Mucosa of descending colon (tissue), 3 donors: Measurements from ENCODE around the gene BLID. TPM values are rescaled to one million over a fixed set of nuclear protein-coding genes. Genes with fewer than 3 reads are reported as not detected.

Experiments
- ATAC-seq: fragments of 200-7000 bp; cut with Tn5 transposase; one replicate; pipeline ENCODE4 v1.9.1; 2020; ENCODE audit warnings: mild to moderate bottlenecking, moderate library complexity
- DNase-seq, 3 donors: peaks; one replicate each; pipeline ENCODE4 v3.0.0-alpha.2; 2020
- H3K36me3 ChIP-seq: fragments of 200-600 bp; one replicate; pipeline ENCODE4 v1.8.0; 2021; ENCODE audit warnings: low read depth, mild to moderate bottlenecking
- H3K4me1 ChIP-seq: fragments of 200-600 bp; one replicate; pipeline ENCODE4 v1.8.0; 2021; ENCODE audit warnings: low read depth, mild to moderate bottlenecking
- H3K4me3 ChIP-seq: fragments of 200-600 bp; one replicate; pipeline ENCODE4 v1.8.0; 2021; ENCODE audit warnings: mild to moderate bottlenecking
- H3K9me3 ChIP-seq: fragments of 200-600 bp; one replicate; pipeline ENCODE4 v1.8.0; 2021; ENCODE audit warnings: mild to moderate bottlenecking
- intact Hi-C, 2 donors: fragments of 100-400 bp; cut with DNase I in 1 of 2; cut with micrococcal nuclease in 1 of 2; formaldehyde crosslinking; loops; one replicate each; pipeline versions ENCODE4 v1.11.0 to v1.11.1; 2022; cut with DNase I, micrococcal nuclease
- microRNA-seq: library from miRNA; unstranded; fragments of <30 nt; microRNA quantifications from one replicate; pipeline ENCODE4, GENCODE V29; 2019
- total RNA-seq, 3 donors: library from RNA; stranded (reverse); fragmentation: NEBNext Ultra II Directional in 2 of 3; extraction: Animal tissue kit (Norgen Biotek cat#: 25700) in 2 of 3; gene quantifications; one replicate each; pipeline versions ENCODE4 v1.2.1 to v1.2.4, GENCODE V29; 2021 to 2023
- TF ChIP-seq, protein P1 (sequence below): fragments of 200-600 bp; IDR thresholded peaks from one replicate; pipeline ENCODE4 v1.8.0; 2022; ENCODE audit warnings: antibody characterized with exemption, mild to moderate bottlenecking
- donor health status: DM: no; HTN: no; CAD: no; lungs with moderate emphysema.
- donor health status: DM: no; HTN: no; CAD: no.
- donor health status: DM: no; HTN: yes; CAD: no.

BLID gene
- total RNA-seq, 3 donors from 2014 or later, result 0.73 TPM; not detected in 2

DNA sequence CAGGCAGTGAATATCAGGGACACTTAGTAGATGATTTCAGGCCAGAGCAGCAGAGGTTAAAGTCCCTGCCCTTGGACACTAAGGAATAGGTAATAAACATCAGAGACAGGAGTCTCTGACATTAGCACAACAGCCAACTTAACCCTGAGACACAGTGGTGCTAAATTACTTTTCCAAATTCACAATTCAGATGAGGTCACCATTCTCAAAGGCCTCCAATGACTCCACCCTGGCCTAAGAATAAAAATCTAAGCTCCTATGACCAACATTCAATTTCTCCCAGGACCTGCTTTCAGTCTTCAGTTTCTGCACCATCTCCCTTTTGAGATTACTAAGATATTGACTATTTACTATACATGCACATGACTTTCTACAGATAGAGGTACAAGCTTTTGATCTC, 42.0 kb downstream of the BLID start:
- no peaks in the 10 kb centered on the region for H3K36me3 ChIP-seq
- DNase-seq (no peak), ATAC-seq (no peak)
- H3K9me3 ChIP-seq, result no peaks in the 10 kb centered on the region
- TF ChIP-seq, protein P1, sequence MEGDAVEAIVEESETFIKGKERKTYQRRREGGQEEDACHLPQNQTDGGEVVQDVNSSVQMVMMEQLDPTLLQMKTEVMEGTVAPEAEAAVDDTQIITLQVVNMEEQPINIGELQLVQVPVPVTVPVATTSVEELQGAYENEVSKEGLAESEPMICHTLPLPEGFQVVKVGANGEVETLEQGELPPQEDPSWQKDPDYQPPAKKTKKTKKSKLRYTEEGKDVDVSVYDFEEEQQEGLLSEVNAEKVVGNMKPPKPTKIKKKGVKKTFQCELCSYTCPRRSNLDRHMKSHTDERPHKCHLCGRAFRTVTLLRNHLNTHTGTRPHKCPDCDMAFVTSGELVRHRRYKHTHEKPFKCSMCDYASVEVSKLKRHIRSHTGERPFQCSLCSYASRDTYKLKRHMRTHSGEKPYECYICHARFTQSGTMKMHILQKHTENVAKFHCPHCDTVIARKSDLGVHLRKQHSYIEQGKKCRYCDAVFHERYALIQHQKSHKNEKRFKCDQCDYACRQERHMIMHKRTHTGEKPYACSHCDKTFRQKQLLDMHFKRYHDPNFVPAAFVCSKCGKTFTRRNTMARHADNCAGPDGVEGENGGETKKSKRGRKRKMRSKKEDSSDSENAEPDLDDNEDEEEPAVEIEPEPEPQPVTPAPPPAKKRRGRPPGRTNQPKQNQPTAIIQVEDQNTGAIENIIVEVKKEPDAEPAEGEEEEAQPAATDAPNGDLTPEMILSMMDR, result no peak
- intact Hi-C loops, result no loop called here
- H3K4me1 ChIP-seq, result no peaks in the 10 kb centered on the region
- H3K4me3 ChIP-seq, result no peak overlapping the region

DNA sequence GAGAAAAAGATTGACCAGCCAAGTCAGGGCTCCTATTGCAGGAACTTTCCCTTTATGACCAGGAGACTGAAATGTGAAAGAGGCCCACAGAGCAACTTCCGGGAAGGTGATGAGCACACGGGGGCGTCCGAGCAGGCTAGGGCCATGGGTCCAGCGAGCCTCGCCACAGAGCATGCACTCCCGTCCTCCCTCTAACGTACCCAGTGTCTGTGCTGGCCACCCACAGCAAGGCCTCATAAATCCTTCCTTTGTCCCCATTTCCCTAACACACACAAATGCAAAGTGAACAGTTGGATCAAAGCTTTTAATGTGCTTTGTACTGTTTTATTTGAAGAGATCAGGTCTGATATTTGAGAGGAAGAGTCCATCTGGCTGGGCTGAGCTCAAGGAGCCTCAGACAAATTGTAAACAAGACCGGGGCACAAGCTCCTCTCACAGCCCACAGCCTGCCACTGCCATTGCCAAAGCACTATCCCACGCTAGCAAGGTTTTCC, 44.3 kb downstream of the BLID start:
- Histone ChIP-seq H3K36me3 (no peaks in the 10 kb centered on the region), H3K9me3 (no peaks in the 10 kb centered on the region), H3K4me3 (no peak overlapping the region), H3K4me1 (no peaks in the 10 kb centered on the region)
- no peak for ATAC-seq
- intact Hi-C loops, result no loop called here
- TF ChIP-seq, protein P1, result no peak
- peak in 1 of 3 donors; percentile 29 for DNase-seq

DNA sequence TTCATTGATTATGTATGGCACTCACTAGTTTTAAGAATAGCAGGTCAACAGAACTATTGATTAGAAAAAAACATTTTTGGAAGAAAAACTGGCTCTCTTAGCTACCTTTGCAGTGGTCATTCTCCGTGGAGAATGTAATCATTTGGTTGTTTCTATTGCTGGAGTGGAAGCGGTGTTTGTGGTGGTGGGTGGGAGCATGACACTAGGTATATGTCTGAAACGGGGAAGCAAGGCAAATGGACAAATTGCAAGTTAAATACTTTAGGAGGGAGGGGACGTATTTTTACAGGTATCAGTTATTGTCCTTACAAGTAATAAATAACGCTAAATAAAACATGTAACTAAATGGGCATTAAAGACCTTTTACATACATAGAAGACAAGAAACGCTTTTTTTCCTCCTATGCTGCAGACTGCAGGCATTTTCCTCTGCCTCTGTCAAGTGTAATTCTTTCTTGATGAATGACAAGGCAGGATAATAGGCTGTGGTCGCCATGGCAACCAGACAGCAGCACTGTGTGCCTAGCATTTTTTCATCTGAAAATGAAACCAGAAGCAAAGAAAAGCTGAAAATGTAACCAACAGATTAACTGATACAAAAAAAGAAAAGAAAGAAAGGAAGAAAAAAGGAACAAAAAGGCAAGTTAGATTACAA, 46.2 kb downstream of the BLID start:
- Histone ChIP-seq H3K4me1 (no peaks in the 10 kb centered on the region), H3K36me3 (no peaks in the 10 kb centered on the region), H3K9me3 (no peaks in the 10 kb centered on the region), H3K4me3 (no peak overlapping the region)
- TF ChIP-seq, protein P1, result no peak
- intact Hi-C loops, result no loop called here
- no peak for ATAC-seq
- peak in 1 of 3 donors; percentile 28 for DNase-seq

DNA sequence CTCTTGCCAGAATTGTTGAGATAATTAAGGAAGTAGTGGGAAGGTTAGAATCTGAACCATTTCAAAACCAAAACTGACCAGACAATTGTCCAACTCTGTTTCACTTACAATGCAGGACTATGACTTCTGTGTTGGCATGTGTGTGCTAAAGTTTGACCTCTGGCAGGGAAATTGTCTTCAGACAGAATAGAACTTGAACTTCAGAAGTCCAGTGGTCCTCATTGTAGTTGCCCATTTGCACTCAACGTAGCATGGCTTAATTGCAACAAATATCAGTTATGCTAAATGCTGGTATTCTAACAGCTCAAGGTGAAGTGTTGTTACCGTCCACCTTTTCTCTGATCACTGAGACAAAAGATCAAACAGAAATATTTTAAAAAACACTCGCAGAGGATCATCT, 47.2 kb downstream of the BLID start:
- no peak for DNase-seq
- Histone ChIP-seq H3K4me3 (no peak overlapping the region), H3K36me3 (no peaks in the 10 kb centered on the region), H3K9me3 (no peaks in the 10 kb centered on the region), H3K4me1 (no peaks in the 10 kb centered on the region)
- no peak for ATAC-seq
- TF ChIP-seq, protein P1, result no peak
- intact Hi-C loops, result no loop called here

DNA sequence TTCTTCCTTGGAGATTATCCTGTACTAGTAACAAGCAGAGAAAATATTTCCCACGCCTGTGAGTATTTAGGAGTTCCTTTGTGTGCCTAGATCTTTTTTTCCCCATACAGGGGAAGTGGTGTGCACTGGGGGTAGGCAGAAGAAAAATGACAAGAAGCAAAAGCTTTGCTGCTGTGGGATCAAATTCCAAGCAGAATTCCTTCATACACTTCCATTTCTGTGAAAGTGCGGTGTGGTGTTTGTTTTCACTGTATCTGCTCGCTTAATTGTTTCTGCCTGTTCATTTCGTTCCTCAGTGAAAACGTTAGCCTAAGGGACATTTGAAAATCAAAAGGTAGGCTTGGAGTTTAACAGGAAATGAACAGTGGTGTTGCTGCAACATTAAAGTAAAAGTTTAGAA, 47.9 kb downstream of the BLID start:
- no peaks in the 10 kb centered on the region for H3K36me3 ChIP-seq
- H3K4me3 ChIP-seq, result no peak overlapping the region
- H3K4me1 ChIP-seq, result no peaks in the 10 kb centered on the region
- intact Hi-C loops, result no loop called here
- DNase-seq (no peak), ATAC-seq (no peak)
- H3K9me3 ChIP-seq, result no peaks in the 10 kb centered on the region
- TF ChIP-seq, protein P1, result no peak

Small RNA genes lying within 50 kb of the gene (microRNA-seq; reads per million reads assigned to microRNA genes)
- 12,760 reads per million, percentile 96 among the genes with 10 or more reads in this experiment for gene MIR100
- gene MIR125B1, result 147 reads per million, percentile 65 among the genes with 10 or more reads in this experiment
- 319 reads per million, percentile 74 among the genes with 10 or more reads in this experiment for gene MIRLET7A2
